GM18867 (cell line): ENCODE measurements around the gene PTPRF.
"Not testable (repeated sequence)": the region's sequence is repeated elsewhere in the genome, so short reads cannot be mapped to it uniquely, and the experiment has no call there.

ENCODE experiments used
- ATAC-seq: cut with Tn5 transposase; IDR thresholded peaks from one replicate; pipeline ENCODE4 v1.9.1; 2021; ENCODE audit warnings: mild to moderate bottlenecking, moderate library complexity; ENCODE audit not compliant: unreplicated experiment

Gene PTPRF

GRCh38 chr1:43621386-43621785 is 90.7 kb downstream of the PTPRF start:
- ATAC-seq = no peak

GRCh38 chr1:43621861-43622260 is 91.2 kb downstream of the PTPRF start:
- no peak for ATAC-seq

GRCh38 chr1:43622471-43622870 is 91.8 kb downstream of the PTPRF start:
- ATAC-seq = no peak

- ATAC-seq = no peak
Measured at GRCh38 chr1:43622901-43623780, 92.5 kb downstream of the PTPRF start.

GRCh38 chr1:43625063-43625780 is 94.5 kb downstream of the PTPRF start:
- no peak for ATAC-seq

- ATAC-seq = no peak
Measured at GRCh38 chr1:43632135-43632670, 101.5 kb downstream of the PTPRF start.

GRCh38 chr1:43634721-43635120 is 104.0 kb downstream of the PTPRF start:
- ATAC-seq = no peak

GRCh38 chr1:43636006-43636641 is 105.4 kb downstream of the PTPRF start:
- no peak for ATAC-seq

GRCh38 chr1:43637267-43637666 is 106.6 kb downstream of the PTPRF start:
- ATAC-seq = no peak

- not testable (repeated sequence) for ATAC-seq
Measured at GRCh38 chr1:43638381-43638780, 107.7 kb downstream of the PTPRF start.

- no peak for ATAC-seq
Measured at GRCh38 chr1:43639976-43640794, 109.5 kb downstream of the PTPRF start.

- no peak for ATAC-seq
Measured at GRCh38 chr1:43644558-43644957, 113.9 kb downstream of the PTPRF start.

- ATAC-seq = no peak
Measured at GRCh38 chr1:43645461-43645860, 114.8 kb downstream of the PTPRF start.

GRCh38 chr1:43647331-43647730 is 116.6 kb downstream of the PTPRF start:
- not testable (repeated sequence) for ATAC-seq

- ATAC-seq = no peak
Measured at GRCh38 chr1:43648221-43648847, 117.7 kb downstream of the PTPRF start.

GRCh38 chr1:43648876-43649477 is 118.3 kb downstream of the PTPRF start:
- no peak for ATAC-seq

- ATAC-seq = peak; percentile 62
Measured at GRCh38 chr1:43650310-43651085, 119.8 kb downstream of the PTPRF start.

- ATAC-seq = no peak
Measured at GRCh38 chr1:43651188-43651587, 120.5 kb downstream of the PTPRF start.

- ATAC-seq = no peak
Measured at GRCh38 chr1:43651902-43652301, 121.2 kb downstream of the PTPRF start.
